Transverse colon (tissue), 4 donors: Measurements from ENCODE around the gene GMPR. TPM values are rescaled to one million over a fixed set of nuclear protein-coding genes. Genes with fewer than 3 reads are reported as not detected.

Source experiments
- DNase-seq: peaks from one replicate; pipeline ENCODE4 v3.0.0-alpha.2; 2019
- H3K27ac ChIP-seq, 4 donors: fragments of 200-600 bp; sonication (generic); 2 replicates each; pipeline ENCODE4 v1.5.1; 2016 to 2018; ENCODE audit warnings: inconsistent platforms in 4 of 4
- H3K27me3 ChIP-seq: fragments of 200-600 bp; sonication (generic); 2 replicates; pipeline ENCODE4 v1.5.1; 2017; ENCODE audit warnings: inconsistent platforms
- H3K36me3 ChIP-seq, 4 donors: fragments of 200-600 bp; sonication (generic); 2 replicates each; pipeline ENCODE4 v1.5.1; 2017 to 2019; ENCODE audit warnings: inconsistent platforms in 4 of 4
- H3K4me1 ChIP-seq, 4 donors: fragments of 200-600 bp; sonication (generic); 2 replicates each; pipeline ENCODE4 v1.5.1; 2017 to 2020; ENCODE audit warnings: inconsistent platforms in 4 of 4
- H3K4me3 ChIP-seq, 4 donors: fragments of 200-600 bp; sonication (generic); 1 replicate in 1 of 4; 2 replicates in 3 of 4; pipeline versions ENCODE4 v1.5.1 to v1.6.1; 2017 to 2019; ENCODE audit warnings: inconsistent platforms in 4 of 4
- H3K9me3 ChIP-seq, 2 donors: fragments of 200-600 bp; sonication (generic); 2 replicates each; pipeline ENCODE4 v1.5.1; 2017 to 2019; ENCODE audit warnings: inconsistent platforms in 2 of 2
- EP300 ChIP-seq: sonication (generic); formaldehyde crosslinking; IDR thresholded peaks from one replicate; pipeline ENCODE4 v1.6.1; 2017; ENCODE audit warnings: antibody characterized with exemption, low read depth
- POLR2A ChIP-seq: fragments of 450-650 bp; IDR thresholded peaks from one replicate; pipeline ENCODE4 v1.6.1; 2016; ENCODE audit warnings: antibody characterized with exemption, mild to moderate bottlenecking, moderate library complexity
- POLR2AphosphoS5 ChIP-seq, 3 donors: sonication (generic); formaldehyde crosslinking; IDR thresholded peaks; one replicate each; pipeline ENCODE4 v1.6.1; 2016; ENCODE audit warnings: antibody characterized with exemption in 3 of 3
- WGBS, 2 donors: methylation state at CpG; one replicate each; pipeline ENCODE4 v1.1.5; 2018; ENCODE audit warnings: low coverage in 1 of 2; 5-methylcytosine and 5-hydroxymethylcytosine counted together
- in situ Hi-C, 4 donors: fragments of 200-750 bp; cut with MboI; loops; one replicate each; pipeline versions ENCODE4 v1.15.0 to v1.15.1; 2017; ENCODE audit warnings: low sequenced_read_pairs in 3 of 4, low pct_ligation_motif_present in 1 of 4, low pct_unique_long_range_greater_than_20kb in 1 of 4
- intact Hi-C: fragments of 100-400 bp; cut with DNase I; formaldehyde crosslinking; loops from one replicate; pipeline ENCODE4 v1.15.1; 2023; ENCODE audit warnings: low total_unique reads
- total RNA-seq, 4 donors: library from RNA; depleted of rRNA; stranded (reverse); fragments of >200 nt; gene quantifications; one replicate each; pipeline ENCODE4 v1.1.0, GENCODE V29; 2016
- TF ChIP-seq, protein P1 (sequence below), 5 experiments: fragments of 200-600 bp in 3 of 5; fragments of 450-650 bp in 2 of 5; sonication (generic) in 3 of 5; IDR thresholded peaks; 1 replicate in 2 of 5; 2 replicates in 3 of 5; pipeline ENCODE4 v1.5.1; 2016 to 2017; ENCODE audit warnings: antibody characterized with exemption in 5 of 5, inconsistent platforms in 3 of 5, mild to moderate bottlenecking in 2 of 5, moderate library complexity in 1 of 5

Gene GMPR
- total RNA-seq, 4 donors from 2014 or later, result 4.4 to 5.1 (median 4.5) TPM; not detected in 1

DNA sequence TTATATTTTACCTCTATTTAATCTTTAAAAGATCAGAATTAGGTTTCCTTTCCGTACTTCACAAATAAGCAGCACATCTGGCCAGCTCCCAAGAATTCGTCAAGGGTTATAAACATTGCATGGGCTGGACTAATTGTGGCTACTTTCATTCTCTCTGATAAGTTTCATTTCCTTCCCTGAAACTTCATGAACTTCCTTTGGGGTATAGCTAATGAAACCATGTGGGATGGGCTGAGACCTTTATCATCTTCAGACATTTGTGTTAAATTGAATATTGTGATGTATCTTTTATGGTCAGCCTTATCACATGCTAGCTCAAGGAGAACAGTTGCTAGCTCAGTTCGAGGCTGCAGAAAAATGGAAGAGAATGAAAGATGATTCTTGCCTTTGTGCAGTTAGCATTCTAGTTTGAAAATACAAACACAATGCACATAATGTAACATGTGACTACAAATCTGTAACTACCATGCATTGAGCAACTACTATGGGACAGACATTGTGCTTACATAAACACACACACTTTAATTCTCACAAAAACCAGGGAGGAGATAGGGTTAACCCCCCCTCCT is 1.7 kb upstream of the GMPR start:
- Histone ChIP-seq H3K27ac (peak overlapping the region; percentile 39 to 81 (median 64)), H3K4me1 (peaks cover 6 to 36% (median 29%) of the 10 kb centered on the region in 4 donors), H3K27me3 (no peaks in the 10 kb centered on the region), H3K9me3 (no peaks in the 10 kb centered on the region), H3K36me3 (no peaks in the 10 kb centered on the region), H3K4me3 (peak overlapping the region in 1 of 4 donors; percentile 19)
- peak; percentile 71 for DNase-seq
- TF ChIP-seq POLR2A, result no peak
- no peak for TF ChIP-seq EP300
- in situ Hi-C loops, result no loop called here
- 2 to 8% methylated on average over 3 of the region's 3 CpGs for WGBS, 2 donors
- intact Hi-C loops, result no loop called here

DNA sequence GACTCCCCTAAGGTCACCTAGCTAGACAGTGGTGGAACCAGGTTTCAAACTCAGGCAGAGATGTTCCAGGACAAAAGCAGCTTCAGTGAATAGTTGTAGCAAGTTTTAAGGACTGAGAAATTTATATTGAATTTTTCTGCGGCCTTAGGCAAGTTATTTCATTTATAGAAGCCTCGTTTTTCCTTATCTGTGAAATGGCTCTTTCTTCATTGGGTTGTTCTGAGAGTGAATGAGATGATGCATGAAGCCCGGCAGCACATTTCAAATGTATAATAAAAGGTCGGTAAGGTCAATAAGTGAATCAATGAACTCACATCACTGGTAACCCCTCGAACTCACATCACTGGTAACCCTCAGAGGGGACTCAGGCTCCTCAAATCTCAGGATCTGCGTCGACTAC is 1.1 kb upstream of the GMPR start:
- Histone ChIP-seq H3K4me3 (no peak overlapping the region), H3K4me1 (peaks cover 6 to 36% (median 29%) of the 10 kb centered on the region in 4 donors), H3K27ac (peak overlapping the region; percentile 39 to 81 (median 77)), H3K9me3 (no peaks in the 10 kb centered on the region), H3K36me3 (no peaks in the 10 kb centered on the region), H3K27me3 (no peaks in the 10 kb centered on the region)
- WGBS, 2 donors, result 87 to 88% methylated on average over 7 of the region's 7 CpGs
- in situ Hi-C loops (no loop called here), intact Hi-C loops (no loop called here)
- TF ChIP-seq, protein P1, sequence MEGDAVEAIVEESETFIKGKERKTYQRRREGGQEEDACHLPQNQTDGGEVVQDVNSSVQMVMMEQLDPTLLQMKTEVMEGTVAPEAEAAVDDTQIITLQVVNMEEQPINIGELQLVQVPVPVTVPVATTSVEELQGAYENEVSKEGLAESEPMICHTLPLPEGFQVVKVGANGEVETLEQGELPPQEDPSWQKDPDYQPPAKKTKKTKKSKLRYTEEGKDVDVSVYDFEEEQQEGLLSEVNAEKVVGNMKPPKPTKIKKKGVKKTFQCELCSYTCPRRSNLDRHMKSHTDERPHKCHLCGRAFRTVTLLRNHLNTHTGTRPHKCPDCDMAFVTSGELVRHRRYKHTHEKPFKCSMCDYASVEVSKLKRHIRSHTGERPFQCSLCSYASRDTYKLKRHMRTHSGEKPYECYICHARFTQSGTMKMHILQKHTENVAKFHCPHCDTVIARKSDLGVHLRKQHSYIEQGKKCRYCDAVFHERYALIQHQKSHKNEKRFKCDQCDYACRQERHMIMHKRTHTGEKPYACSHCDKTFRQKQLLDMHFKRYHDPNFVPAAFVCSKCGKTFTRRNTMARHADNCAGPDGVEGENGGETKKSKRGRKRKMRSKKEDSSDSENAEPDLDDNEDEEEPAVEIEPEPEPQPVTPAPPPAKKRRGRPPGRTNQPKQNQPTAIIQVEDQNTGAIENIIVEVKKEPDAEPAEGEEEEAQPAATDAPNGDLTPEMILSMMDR (IDR thresholded peaks at IDR 0.05), result no peak
- TF ChIP-seq EP300 (no peak), POLR2A (no peak), POLR2AphosphoS5 (IDR thresholded peaks at IDR 0.05) (no peak)
- DNase-seq, result no peak

DNA sequence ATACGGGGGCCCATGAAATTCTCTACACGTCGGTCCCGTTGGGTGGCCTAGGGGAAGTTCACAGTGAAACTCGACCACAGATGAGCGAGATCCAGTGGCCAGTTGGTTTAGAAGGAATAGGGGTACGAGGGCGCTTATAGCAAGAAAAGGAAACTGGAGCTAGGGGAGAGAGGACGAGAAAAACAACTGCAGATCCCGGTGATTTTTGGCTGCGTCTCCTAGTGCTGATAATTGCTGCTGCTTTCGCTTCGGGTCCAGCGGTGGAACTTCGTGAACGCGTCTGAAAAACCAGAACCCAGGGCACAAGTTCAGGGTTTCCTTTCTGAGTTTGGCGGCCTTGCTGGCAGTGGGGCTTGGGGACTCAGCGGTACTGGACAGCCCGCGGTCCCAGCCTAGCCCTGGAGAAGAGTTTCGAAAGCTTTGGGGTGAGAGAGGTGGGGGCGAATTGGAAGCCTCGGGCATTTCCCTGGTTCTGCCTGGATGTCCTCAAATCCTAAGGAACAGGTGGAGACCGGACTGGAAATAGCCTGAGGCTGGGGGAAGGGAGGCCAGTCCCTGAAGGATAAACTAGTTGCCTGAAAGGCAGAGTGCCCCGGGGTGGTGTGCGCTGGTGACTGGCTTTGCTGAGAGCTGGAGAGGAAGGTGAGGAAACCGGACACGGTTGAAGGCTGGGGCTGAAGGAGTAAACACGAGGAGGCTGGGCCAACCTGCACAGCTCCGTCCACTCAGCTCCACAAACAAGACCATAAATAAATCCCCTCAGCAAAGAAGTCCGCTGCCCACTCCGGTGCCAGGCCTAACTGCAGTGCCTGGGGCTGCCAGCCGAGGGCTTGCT is 793 bp downstream of the GMPR start:
- peaks cover 6 to 36% (median 31%) of the 10 kb centered on the region in 4 donors for H3K4me1 ChIP-seq
- intact Hi-C loops, result no loop called here
- TF ChIP-seq POLR2A (peak; percentile 27), POLR2AphosphoS5 (IDR thresholded peaks at IDR 0.05) (peak; percentile 34 to 55 (median 35)), EP300 (no peak)
- TF ChIP-seq, protein P1 (IDR thresholded peaks at IDR 0.05), result peak; percentile 40 to 65 (median 51)
- H3K27me3 ChIP-seq, result no peaks in the 10 kb centered on the region
- in situ Hi-C loops, result no loop called here
- peak overlapping the region; percentile 73 to 82 (median 81) for H3K27ac ChIP-seq
- peak; percentile 70 for DNase-seq
- peak overlapping the region; percentile 57 to 83 (median 68) for H3K4me3 ChIP-seq
- no peaks in the 10 kb centered on the region for H3K36me3 ChIP-seq
- H3K9me3 ChIP-seq, result no peaks in the 10 kb centered on the region
- WGBS, 2 donors, result 10% methylated on average over 30 of the region's 34 CpGs; no CpG with 5 or more reads in 1 of the 2 donors

DNA sequence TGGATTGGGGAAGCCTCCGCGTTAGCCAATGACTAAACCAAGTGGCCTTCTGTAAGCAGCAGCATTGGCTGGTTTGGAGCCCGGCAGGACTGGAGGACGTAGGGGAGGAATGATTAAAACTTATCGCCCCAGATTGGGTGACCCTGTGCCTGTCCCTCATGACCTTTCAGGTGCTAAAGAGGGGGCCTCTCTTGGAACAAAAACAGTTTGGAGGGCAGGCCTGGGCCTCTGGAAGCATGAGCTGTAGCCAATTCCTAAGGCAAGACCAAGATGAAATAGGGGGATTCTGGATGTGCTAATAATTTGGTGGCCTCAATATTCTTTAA is 1.4 kb downstream of the GMPR start:
- 33% methylated on average over 5 of the region's 5 CpGs; no CpG with 5 or more reads in 1 of the 2 donors for WGBS, 2 donors
- Histone ChIP-seq H3K27me3 (no peaks in the 10 kb centered on the region), H3K27ac (peak overlapping the region; percentile 73 to 82 (median 81)), H3K9me3 (no peaks in the 10 kb centered on the region), H3K4me1 (peaks cover 6 to 36% (median 31%) of the 10 kb centered on the region in 4 donors), H3K4me3 (peak overlapping the region in 2 of 4 donors; percentile 60 to 83), H3K36me3 (no peaks in the 10 kb centered on the region)
- in situ Hi-C loops, result no loop called here
- TF ChIP-seq POLR2A, result peak; percentile 2
- TF ChIP-seq, protein P1 (IDR thresholded peaks at IDR 0.05), result no peak
- intact Hi-C loops, result no loop called here
- no peak for DNase-seq
